Loucy (cell line): ENCODE results near the gene GUCY1B1.

ENCODE experiments used
- H2AFZ ChIP-seq: fragments of 200-600 bp; sonication (generic); 2 replicates; pipeline ENCODE4 v1.6.0; 2016; ENCODE audit warnings: antibody characterized with exemption, mild to moderate bottlenecking, low read length, moderate library complexity
- H3F3A ChIP-seq: fragments of 200-600 bp; 2 replicates; pipeline ENCODE4 v1.6.0; 2016; ENCODE audit warnings: antibody characterized with exemption, low read depth, mild to moderate bottlenecking
- H3K27me3 ChIP-seq: fragments of 200-600 bp; sonication (generic); 2 replicates; pipeline ENCODE4 v1.6.1; 2014; ENCODE audit warnings: low read length, mild to moderate bottlenecking; ENCODE audit not compliant: insufficient read depth, poor library complexity, severe bottlenecking
- H3K36me3 ChIP-seq: fragments of 200-600 bp; sonication (generic); 2 replicates; pipeline ENCODE4 v1.6.1; 2016; ENCODE audit warnings: low read length; ENCODE audit not compliant: insufficient read depth
- H3K4me1 ChIP-seq: fragments of 200-600 bp; sonication (generic); 2 replicates; pipeline ENCODE4 v1.5.1; 2014; ENCODE audit warnings: low read length, mild to moderate bottlenecking; ENCODE audit not compliant: insufficient read depth, poor library complexity, severe bottlenecking
- H3K4me2 ChIP-seq: fragments of 200-600 bp; sonication (generic); 2 replicates; pipeline ENCODE4 v1.6.0; 2014; ENCODE audit warnings: antibody characterized with exemption, low read length, low read depth, mild to moderate bottlenecking; ENCODE audit not compliant: poor library complexity, severe bottlenecking
- H3K4me3 ChIP-seq: fragments of 200-600 bp; sonication (generic); 2 replicates; pipeline ENCODE4 v1.5.1; 2014; ENCODE audit warnings: low read length, mild to moderate bottlenecking, mixed read lengths; ENCODE audit not compliant: poor library complexity, severe bottlenecking
- H3K79me2 ChIP-seq: fragments of 200-600 bp; sonication (generic); 2 replicates; pipeline ENCODE4 v1.6.1; 2014; ENCODE audit warnings: low read length; ENCODE audit not compliant: insufficient read depth
- H3K9ac ChIP-seq: fragments of 200-600 bp; sonication (generic); 2 replicates; pipeline ENCODE4 v1.6.0; 2014; ENCODE audit warnings: mild to moderate bottlenecking, low read depth, low read length, moderate library complexity; ENCODE audit not compliant: poor library complexity, severe bottlenecking
- H3K9me2 ChIP-seq: fragments of 200-600 bp; sonication (generic); replicated peaks from 2 replicates; pipeline ENCODE4 v1.6.1; 2016; ENCODE audit warnings: low read depth, low read length, mixed read lengths
- H3K9me3 ChIP-seq: fragments of 200-600 bp; sonication (generic); 2 replicates; pipeline ENCODE4 v1.6.1; 2014; ENCODE audit warnings: mild to moderate bottlenecking, antibody characterized with exemption, low read length, low read depth; ENCODE audit not compliant: insufficient read depth
- H4K20me1 ChIP-seq: fragments of 200-600 bp; sonication (generic); 2 replicates; pipeline ENCODE4 v1.6.0; 2014; ENCODE audit warnings: antibody characterized with exemption, low read length, mild to moderate bottlenecking; ENCODE audit not compliant: insufficient read depth, poor library complexity, severe bottlenecking
- CTCF ChIP-seq: fragments of 200-600 bp; sonication (generic); conservative IDR thresholded peaks from 2 replicates; pipeline ENCODE4 v1.5.1; 2014; ENCODE audit warnings: mild to moderate bottlenecking, antibody characterized with exemption, low read length
- EZH2phosphoT487 ChIP-seq: fragments of 200-600 bp; IDR thresholded peaks from 2 replicates; pipeline ENCODE4 v1.6.1; 2018; ENCODE audit warnings: antibody characterized with exemption, mild to moderate bottlenecking, moderate library complexity, borderline replicate concordance

Gene GUCY1B1

GRCh38 chr4:155777971-155778735, 19.3 kb downstream of the GUCY1B1 start:
- H3K36me3 ChIP-seq: 0 out of 2 replicates have a peak, but pooled peaks cover 3% of the 10 kb centered on the region
- no peak overlapping the region for H3K4me3 ChIP-seq

GRCh38 chr4:155780775-155781174, 22.0 kb downstream of the GUCY1B1 start:
- TF ChIP-seq CTCF: no peak
- TF ChIP-seq EZH2phosphoT487: no peak
- no peak overlapping the region for H3K4me3 ChIP-seq

More at GRCh38 chr4:155777971-155778735, 19.3 kb downstream of the GUCY1B1 start:
- Histone ChIP-seq H3K9ac (no peak overlapping the region), H3K9me2 (no peaks in the 10 kb centered on the region), H3K79me2 (no peaks in the 10 kb centered on the region), H4K20me1 (no peaks in the 10 kb centered on the region), H3F3A (0 out of 2 replicates have a peak, but pooled peaks cover 4% of the 10 kb centered on the region), H3K27me3 (no peaks in the 10 kb centered on the region), H3K4me2 (no peak overlapping the region), H2AFZ (no peak overlapping the region), H3K9me3 (no peaks in the 10 kb centered on the region), H3K4me1 (no peaks in the 10 kb centered on the region)
- TF ChIP-seq EZH2phosphoT487: no peak
- no peak for TF ChIP-seq CTCF

GRCh38 chr4:155781249-155781831, 22.5 kb downstream of the GUCY1B1 start:
- H3K4me3 ChIP-seq: no peak overlapping the region
- H3K27me3 ChIP-seq: no peaks in the 10 kb centered on the region
- H3K9me3 ChIP-seq: no peaks in the 10 kb centered on the region
- H3K4me1 ChIP-seq: no peaks in the 10 kb centered on the region
- H2AFZ ChIP-seq: no peak overlapping the region
- TF ChIP-seq CTCF: no peak
- TF ChIP-seq EZH2phosphoT487: no peak
- no peaks in the 10 kb centered on the region for H3K79me2 ChIP-seq
- no peak overlapping the region for H3K4me2 ChIP-seq
- no peaks in the 10 kb centered on the region for H4K20me1 ChIP-seq
- H3F3A ChIP-seq: 0 out of 2 replicates have a peak, but pooled peaks cover 4% of the 10 kb centered on the region
- no peak overlapping the region for H3K9ac ChIP-seq
- no peaks in the 10 kb centered on the region for H3K9me2 ChIP-seq
- H3K36me3 ChIP-seq: 0 out of 2 replicates have a peak, but pooled peaks cover 3% of the 10 kb centered on the region

More at GRCh38 chr4:155780775-155781174, 22.0 kb downstream of the GUCY1B1 start:
- no peak overlapping the region for H2AFZ ChIP-seq
- no peaks in the 10 kb centered on the region for H3K79me2 ChIP-seq
- H3K9me3 ChIP-seq: no peaks in the 10 kb centered on the region
- 0 out of 2 replicates have a peak, but pooled peaks cover 3% of the 10 kb centered on the region for H3K36me3 ChIP-seq
- 0 out of 2 replicates have a peak, but pooled peaks cover 4% of the 10 kb centered on the region for H3F3A ChIP-seq
- H3K9ac ChIP-seq: no peak overlapping the region
- no peaks in the 10 kb centered on the region for H4K20me1 ChIP-seq
- no peaks in the 10 kb centered on the region for H3K9me2 ChIP-seq
- no peak overlapping the region for H3K4me2 ChIP-seq
- H3K27me3 ChIP-seq: no peaks in the 10 kb centered on the region
- no peaks in the 10 kb centered on the region for H3K4me1 ChIP-seq
